Fibroblast of lung (primary cell): ENCODE measurements around the gene HIP1. TPM values are rescaled to one million over a fixed set of nuclear protein-coding genes. Genes with fewer than 3 reads are reported as not detected.

ENCODE experiments used
- DNase-seq, 2 donors: peaks; one replicate each; pipeline versions ENCODE4 v3.0.0 to v3.0.0-alpha.2; 2010; ENCODE audit warnings: low read depth in 2 of 2
- H2AFZ ChIP-seq: 2 replicates; pipeline ENCODE4 v1.5.1; 2012; ENCODE audit warnings: low read length, control low read depth, inconsistent platforms
- H3K27ac ChIP-seq: 2 replicates; pipeline ENCODE4 v1.5.1; 2011; ENCODE audit warnings: low read length, control low read depth; ENCODE audit not compliant: insufficient read depth
- H3K27me3 ChIP-seq: 2 replicates; pipeline ENCODE4 v1.5.1; 2011; ENCODE audit warnings: mild to moderate bottlenecking, low read length; ENCODE audit not compliant: control insufficient read depth, insufficient read depth
- H3K36me3 ChIP-seq: 2 replicates; pipeline ENCODE4 v1.5.1; 2011; ENCODE audit warnings: low read length; ENCODE audit not compliant: control insufficient read depth, insufficient read depth
- H3K4me1 ChIP-seq: 2 replicates; pipeline ENCODE4 v1.5.1; 2011; ENCODE audit warnings: low read length; ENCODE audit not compliant: control insufficient read depth, insufficient read depth; ENCODE audit errors: extremely low read depth
- H3K4me2 ChIP-seq: 2 replicates; pipeline ENCODE4 v1.5.1; 2011; ENCODE audit warnings: low read length, control low read depth; ENCODE audit not compliant: insufficient read depth; ENCODE audit errors: extremely low read depth
- H3K4me3 ChIP-seq, 4 experiments: fragments of 200-600 bp in 1 of 4; sonication (generic) in 1 of 4; replicated peaks in 1 of 4; 2 replicates each; pipeline ENCODE4 v1.5.1; 2011 to 2016; ENCODE audit warnings: low read length in 4 of 4, low read depth in 3 of 4, mild to moderate bottlenecking in 3 of 4, control low read depth in 2 of 4, inconsistent platforms in 1 of 4, mixed read lengths in 1 of 4; ENCODE audit not compliant: insufficient read depth in 1 of 4; ENCODE audit errors: control extremely low read depth in 1 of 4
- H3K79me2 ChIP-seq: 2 replicates; pipeline ENCODE4 v1.5.1; 2012; ENCODE audit warnings: mild to moderate bottlenecking, low read length, inconsistent platforms; ENCODE audit not compliant: control insufficient read depth, insufficient read depth
- H3K9ac ChIP-seq: 2 replicates; pipeline ENCODE4 v1.5.1; 2011; ENCODE audit warnings: mild to moderate bottlenecking, low read length, control low read depth; ENCODE audit not compliant: insufficient read depth
- H3K9me3 ChIP-seq: 2 replicates; pipeline ENCODE4 v1.5.1; 2012; ENCODE audit warnings: low read depth, low read length; ENCODE audit not compliant: control insufficient read depth, insufficient read depth
- H4K20me1 ChIP-seq: 2 replicates; pipeline ENCODE4 v1.5.1; 2011; ENCODE audit warnings: low read length; ENCODE audit not compliant: control insufficient read depth, insufficient read depth; ENCODE audit errors: extremely low read depth
- EZH2 ChIP-seq: IDR thresholded peaks from 2 replicates; pipeline ENCODE4 v1.5.1; 2012; ENCODE audit warnings: low read length, control low read depth, mild to moderate bottlenecking; ENCODE audit errors: missing control alignments
- polyA plus RNA-seq, 2 donors: library from polyadenylated mRNA; depleted of rRNA in 1 of 2; stranded (reverse) in 1 of 2; unstranded in 1 of 2; fragments of >200 nt; gene quantifications; 2 replicates each; pipeline ENCODE4 v1.2.1, GENCODE V29; 2011 to 2012; ENCODE audit warnings: missing spikeins in 1 of 2
- total RNA-seq: library from RNA; depleted of rRNA; stranded (reverse); fragments of >200 nt; gene quantifications from 2 replicates; pipeline ENCODE4 v1.2.1, GENCODE V29; 2014
- TF ChIP-seq, protein P1 (sequence below), 2 donors: IDR thresholded peaks in 1 of 2; conservative IDR thresholded peaks in 1 of 2; 1 replicate in 1 of 2; 2 replicates in 1 of 2; pipeline ENCODE4 v1.5.1; 2011 to 2012; ENCODE audit warnings: low read length in 2 of 2, control low read depth in 1 of 2, inconsistent platforms in 1 of 2, low read depth in 1 of 2, mild to moderate bottlenecking in 1 of 2

HIP1 gene
- total and polyA plus RNA-seq, 2 donors (not counting 1 experiment from before 2014, with no cell fraction given) = 27.2 to 31.3 TPM

DNA sequence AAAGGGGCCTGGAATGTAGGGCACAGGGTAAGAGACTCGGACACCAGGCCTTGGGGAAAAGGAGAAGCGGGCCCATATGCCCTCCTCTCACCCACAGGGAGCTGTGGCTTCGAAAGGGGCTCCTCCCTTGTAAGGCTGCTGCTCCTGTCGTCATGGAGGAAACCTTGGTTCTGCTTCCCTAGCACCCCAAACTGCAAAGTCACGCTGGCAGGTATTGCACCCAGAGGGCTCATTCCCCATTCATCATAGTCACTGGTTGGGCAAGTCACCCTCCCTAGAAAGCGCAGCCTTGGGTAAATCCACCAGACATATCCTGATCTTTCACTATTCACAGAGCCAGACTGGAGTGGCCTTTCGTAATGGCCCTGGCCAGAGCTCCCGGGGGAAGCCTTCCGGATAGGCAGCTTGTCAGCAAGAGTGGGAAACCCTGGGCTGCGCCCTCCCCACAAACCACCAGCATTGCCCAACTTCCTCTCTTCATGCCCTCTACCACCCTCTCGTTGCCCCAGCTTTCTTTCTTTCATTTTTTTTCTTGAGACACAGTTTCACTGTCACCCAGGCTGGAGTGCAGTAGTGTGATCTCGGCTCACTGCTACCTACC lies 121.0 kb downstream of the HIP1 start:
- H3K4me3 ChIP-seq = no peak overlapping the region
- H3K4me1 ChIP-seq = no peaks in the 10 kb centered on the region
- H4K20me1 ChIP-seq = no peaks in the 10 kb centered on the region
- no peak for TF ChIP-seq EZH2
- TF ChIP-seq, protein P1, sequence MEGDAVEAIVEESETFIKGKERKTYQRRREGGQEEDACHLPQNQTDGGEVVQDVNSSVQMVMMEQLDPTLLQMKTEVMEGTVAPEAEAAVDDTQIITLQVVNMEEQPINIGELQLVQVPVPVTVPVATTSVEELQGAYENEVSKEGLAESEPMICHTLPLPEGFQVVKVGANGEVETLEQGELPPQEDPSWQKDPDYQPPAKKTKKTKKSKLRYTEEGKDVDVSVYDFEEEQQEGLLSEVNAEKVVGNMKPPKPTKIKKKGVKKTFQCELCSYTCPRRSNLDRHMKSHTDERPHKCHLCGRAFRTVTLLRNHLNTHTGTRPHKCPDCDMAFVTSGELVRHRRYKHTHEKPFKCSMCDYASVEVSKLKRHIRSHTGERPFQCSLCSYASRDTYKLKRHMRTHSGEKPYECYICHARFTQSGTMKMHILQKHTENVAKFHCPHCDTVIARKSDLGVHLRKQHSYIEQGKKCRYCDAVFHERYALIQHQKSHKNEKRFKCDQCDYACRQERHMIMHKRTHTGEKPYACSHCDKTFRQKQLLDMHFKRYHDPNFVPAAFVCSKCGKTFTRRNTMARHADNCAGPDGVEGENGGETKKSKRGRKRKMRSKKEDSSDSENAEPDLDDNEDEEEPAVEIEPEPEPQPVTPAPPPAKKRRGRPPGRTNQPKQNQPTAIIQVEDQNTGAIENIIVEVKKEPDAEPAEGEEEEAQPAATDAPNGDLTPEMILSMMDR (conservative IDR thresholded peaks at IDR 0.05 in 1 of 2, IDR thresholded peaks at IDR 0.05 in 1 of 2; ENCODE audit: low read depth in 1 of 2, low read length in 2 of 2) = no peak
- H3K36me3 ChIP-seq = no peaks in the 10 kb centered on the region
- peak in 1 of 2 donors; percentile 6 for DNase-seq
- no peaks in the 10 kb centered on the region for H3K9me3 ChIP-seq
- no peaks in the 10 kb centered on the region for H3K79me2 ChIP-seq
- H3K4me2 ChIP-seq = no peak overlapping the region
- H3K27me3 ChIP-seq = no peaks in the 10 kb centered on the region
- no peak overlapping the region for H3K27ac ChIP-seq
- no peak overlapping the region for H2AFZ ChIP-seq
- no peak overlapping the region for H3K9ac ChIP-seq

GRCh38 chr7:75616421-75617167 lies 122.1 kb downstream of the HIP1 start:
- TF ChIP-seq, protein P1 (conservative IDR thresholded peaks at IDR 0.05 in 1 of 2, IDR thresholded peaks at IDR 0.05 in 1 of 2; ENCODE audit: low read depth in 1 of 2, low read length in 2 of 2) = no peak
- H4K20me1 ChIP-seq = no peaks in the 10 kb centered on the region
- no peaks in the 10 kb centered on the region for H3K27me3 ChIP-seq
- no peak overlapping the region for H2AFZ ChIP-seq
- H3K4me2 ChIP-seq = no peak overlapping the region
- no peaks in the 10 kb centered on the region for H3K36me3 ChIP-seq
- no peaks in the 10 kb centered on the region for H3K4me1 ChIP-seq
- no peaks in the 10 kb centered on the region for H3K79me2 ChIP-seq
- DNase-seq = no peak
- no peaks in the 10 kb centered on the region for H3K9me3 ChIP-seq
- H3K4me3 ChIP-seq = no peak overlapping the region
- no peak overlapping the region for H3K27ac ChIP-seq
- no peak overlapping the region for H3K9ac ChIP-seq

- no peak overlapping the region for H3K9ac ChIP-seq
- no peaks in the 10 kb centered on the region for H3K27me3 ChIP-seq
- H3K4me3 ChIP-seq = no peak overlapping the region
- no peaks in the 10 kb centered on the region for H3K79me2 ChIP-seq
- no peak for DNase-seq
- no peaks in the 10 kb centered on the region for H3K4me1 ChIP-seq
- H3K9me3 ChIP-seq = no peaks in the 10 kb centered on the region
- TF ChIP-seq, protein P1 (conservative IDR thresholded peaks at IDR 0.05 in 1 of 2, IDR thresholded peaks at IDR 0.05 in 1 of 2; ENCODE audit: low read depth in 1 of 2, low read length in 2 of 2) = no peak
- TF ChIP-seq EZH2 = no peak
- no peaks in the 10 kb centered on the region for H3K36me3 ChIP-seq
- no peak overlapping the region for H2AFZ ChIP-seq
- no peaks in the 10 kb centered on the region for H4K20me1 ChIP-seq
- no peak overlapping the region for H3K4me2 ChIP-seq
- H3K27ac ChIP-seq = no peak overlapping the region
These were observed 124.3 kb downstream of the HIP1 start for GRCh38 chr7:75614401-75614800.
